HG03103 (cell line): ENCODE results near the gene SH3GL2.
"Not testable (repeated sequence)": the region's sequence is repeated elsewhere in the genome, so short reads cannot be mapped to it uniquely, and the experiment has no call there.

Source experiments
- ATAC-seq: cut with Tn5 transposase; IDR thresholded peaks from one replicate; pipeline ENCODE4 v1.9.1; 2021; ENCODE audit warnings: low read depth; ENCODE audit not compliant: unreplicated experiment

Gene SH3GL2

DNA sequence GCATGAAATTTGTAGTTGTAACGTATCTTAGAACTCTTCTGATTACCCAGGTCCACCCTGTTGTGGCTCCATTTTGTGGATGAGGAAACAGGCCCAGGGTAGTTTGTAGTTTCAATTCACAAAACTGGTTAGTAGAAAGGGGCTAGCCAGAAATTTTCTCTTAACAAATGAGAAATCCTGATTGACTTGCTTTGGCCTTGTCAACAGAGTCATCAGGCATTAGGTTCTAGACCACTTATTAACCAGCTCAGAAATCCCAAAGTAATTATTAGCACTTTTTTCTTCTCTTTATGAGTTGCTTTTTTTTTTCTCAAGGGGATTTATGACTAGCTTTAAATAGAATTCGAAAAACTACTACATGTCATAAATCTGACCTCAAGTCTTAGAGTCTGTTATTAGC lies 160.2 kb downstream of the SH3GL2 start:
- ATAC-seq = no peak

DNA sequence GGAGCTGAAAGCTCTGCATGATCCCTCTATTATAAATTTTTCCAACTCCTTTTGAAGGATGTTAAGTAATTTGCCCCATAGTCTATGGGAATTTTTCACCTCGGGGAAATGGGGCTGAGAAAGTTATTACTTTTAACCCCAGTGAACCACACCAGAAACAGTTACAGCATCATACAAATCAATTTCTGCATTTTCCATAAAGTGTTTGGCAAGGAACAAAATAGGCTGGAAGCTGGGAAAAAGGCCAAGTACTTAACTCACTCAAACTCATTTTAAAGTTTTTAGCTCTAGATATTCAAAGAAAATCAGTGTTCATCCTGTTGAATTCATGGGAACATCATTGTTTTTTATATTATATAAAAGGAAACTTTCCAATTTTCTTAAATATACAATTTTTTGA lies 160.9 kb downstream of the SH3GL2 start:
- no peak for ATAC-seq

DNA sequence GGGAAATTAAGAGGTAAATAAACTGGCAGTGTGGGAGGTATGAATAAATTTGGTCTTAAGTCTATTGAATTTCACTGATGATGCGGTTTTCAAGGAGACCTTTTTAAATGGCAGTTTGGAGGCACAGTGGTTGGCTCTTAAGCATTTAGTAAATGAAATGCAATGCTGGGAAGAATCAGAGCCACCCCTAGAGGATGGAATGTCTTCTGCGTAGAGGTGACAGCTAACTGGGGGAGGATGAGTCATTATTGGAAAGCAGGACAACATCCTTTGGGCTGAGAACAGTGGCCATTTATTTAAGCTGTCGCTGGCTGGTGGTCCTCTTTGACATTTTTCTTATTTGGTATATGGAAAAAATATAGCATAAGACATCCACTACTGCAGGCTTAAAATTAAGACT lies 163.2 kb downstream of the SH3GL2 start:
- ATAC-seq = no peak

DNA sequence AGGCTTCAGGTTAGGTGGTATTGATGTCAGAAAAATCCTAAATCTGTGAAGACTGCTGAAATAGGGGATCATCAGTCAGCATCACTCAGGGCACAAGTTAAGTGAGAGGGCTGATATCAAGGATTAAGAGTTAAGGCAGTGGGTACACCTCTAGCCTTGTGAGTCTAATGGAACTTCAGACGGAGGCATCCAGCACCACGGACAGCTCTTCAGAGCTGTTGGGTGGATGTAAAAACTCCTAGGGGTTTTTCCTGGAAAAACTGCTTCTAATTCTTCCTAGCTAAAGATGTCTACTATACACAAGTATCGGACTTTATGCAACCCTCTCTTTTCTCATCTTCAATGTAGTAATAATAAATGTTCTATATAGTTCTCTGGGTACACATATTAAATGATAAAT lies 165.9 kb downstream of the SH3GL2 start:
- no peak for ATAC-seq

DNA sequence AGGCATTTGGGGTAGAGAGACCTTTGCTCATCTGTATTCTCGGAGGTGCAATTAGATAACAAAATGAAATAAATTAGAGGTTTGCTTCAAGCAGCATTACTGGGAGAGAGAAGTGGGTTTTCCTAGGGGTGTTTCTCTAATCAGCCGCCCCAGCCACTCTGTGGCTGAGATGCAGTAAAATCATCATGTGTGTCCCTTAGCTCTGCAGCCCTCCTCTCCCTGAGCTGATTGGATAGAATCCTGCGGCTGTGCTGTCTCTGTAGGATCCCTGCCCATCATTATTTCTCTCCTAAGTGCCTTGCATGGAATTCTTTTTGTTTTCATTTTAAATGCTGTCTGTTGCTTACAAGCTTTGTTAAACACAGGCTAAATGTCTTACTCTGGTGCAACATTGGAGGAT lies 171.4 kb downstream of the SH3GL2 start:
- no peak for ATAC-seq

GRCh38 chr9:17751486-17751885 lies 172.6 kb downstream of the SH3GL2 start:
- no peak for ATAC-seq

- ATAC-seq = no peak
These were observed 173.2 kb downstream of the SH3GL2 start for GRCh38 chr9:17752021-17752420.

DNA sequence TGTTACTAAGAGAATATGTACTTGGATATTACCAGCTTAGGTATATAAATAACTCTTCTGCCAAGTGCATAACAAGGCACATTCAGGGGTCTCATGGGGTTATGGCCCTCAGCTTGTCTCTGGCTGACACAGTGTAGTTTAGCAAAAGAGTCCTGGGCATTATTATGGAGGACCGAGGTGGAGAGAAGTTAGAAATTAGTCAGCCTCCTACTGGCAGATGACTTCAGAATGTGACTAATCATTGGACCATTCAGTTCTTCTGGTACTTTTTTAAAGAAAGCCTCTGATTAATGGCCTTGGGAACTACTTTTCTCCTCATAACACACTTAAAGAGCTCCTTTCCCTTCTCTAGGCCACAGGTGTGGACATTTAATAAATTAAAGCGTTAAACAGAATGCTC lies 178.9 kb downstream of the SH3GL2 start:
- ATAC-seq = no peak

DNA sequence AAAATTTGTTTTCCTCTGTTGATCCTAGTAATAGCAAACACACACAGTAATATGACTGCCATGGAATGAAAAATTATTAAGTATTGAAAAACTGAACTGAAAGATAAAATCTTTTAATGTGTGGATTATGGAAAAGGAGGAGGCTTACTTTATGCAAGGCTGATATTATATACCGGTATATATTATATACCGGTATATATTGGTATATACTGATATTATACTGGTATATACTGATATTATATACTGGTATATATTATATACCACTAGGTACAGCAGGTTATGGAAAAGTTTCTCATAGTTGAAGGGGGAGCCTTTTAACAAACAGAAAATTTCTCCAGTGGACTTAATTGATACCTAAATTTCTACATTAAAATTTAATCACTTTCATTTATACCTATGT lies 181.4 kb downstream of the SH3GL2 start:
- ATAC-seq = no peak

GRCh38 chr9:17761984-17762676 lies 183.3 kb downstream of the SH3GL2 start:
- ATAC-seq = no peak

GRCh38 chr9:17764306-17764705 lies 185.4 kb downstream of the SH3GL2 start:
- no peak for ATAC-seq

DNA sequence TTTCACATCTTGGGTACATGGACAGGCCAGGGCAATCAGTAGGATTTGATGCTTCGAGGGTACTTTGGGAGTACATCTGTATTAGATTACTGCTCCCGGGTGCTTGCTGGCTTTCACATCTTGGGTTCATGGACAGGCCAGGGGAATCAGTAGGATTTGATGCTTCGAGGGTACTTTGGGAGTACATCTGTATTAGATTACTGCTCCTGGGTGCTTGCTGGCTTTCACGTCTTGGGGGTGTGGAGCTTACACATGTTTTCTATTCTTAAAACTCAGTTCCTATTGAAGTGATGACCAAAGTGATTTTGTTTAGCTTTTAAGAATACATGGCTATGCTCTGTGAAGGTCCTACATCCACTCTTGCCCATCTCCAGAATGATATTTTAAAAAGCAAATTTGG lies 186.3 kb downstream of the SH3GL2 start:
- not testable (repeated sequence) for ATAC-seq

DNA sequence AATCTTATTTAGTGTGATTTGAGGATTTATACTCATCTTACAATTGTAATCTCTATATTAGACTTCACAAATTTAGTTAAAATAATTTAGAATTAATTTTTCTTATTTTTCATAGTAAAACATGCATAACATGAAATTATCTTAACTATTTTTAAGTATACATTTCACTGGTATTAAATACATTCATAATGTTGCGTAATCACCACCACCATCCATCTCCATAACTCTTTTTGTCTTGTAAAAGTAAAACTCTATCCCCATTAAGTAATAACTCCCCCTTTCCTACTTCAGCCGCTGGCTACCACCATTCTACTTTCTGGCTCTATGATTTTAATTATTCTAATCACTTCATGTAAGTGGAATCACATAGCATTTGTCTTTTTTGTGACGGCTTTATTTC lies 193.4 kb downstream of the SH3GL2 start:
- ATAC-seq = no peak

DNA sequence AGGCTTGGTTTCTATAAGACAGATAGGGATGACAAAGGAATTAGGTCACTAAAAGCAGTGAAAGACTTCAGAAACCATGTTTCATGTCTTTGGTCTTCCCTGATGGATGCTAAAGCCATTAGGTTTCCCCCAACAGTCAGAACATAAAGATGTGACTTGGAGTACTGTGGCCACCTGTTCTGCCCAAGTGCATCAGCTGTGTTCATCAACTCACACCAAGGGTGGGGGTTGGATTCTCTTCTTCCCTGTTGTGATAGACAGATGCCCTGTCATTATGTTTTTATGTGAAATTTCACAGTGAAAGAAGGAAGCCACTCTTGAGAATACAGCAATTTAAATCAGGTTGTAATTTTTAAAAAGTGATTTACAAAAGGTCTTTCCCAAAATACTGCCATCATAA lies 196.8 kb downstream of the SH3GL2 start:
- no peak for ATAC-seq

DNA sequence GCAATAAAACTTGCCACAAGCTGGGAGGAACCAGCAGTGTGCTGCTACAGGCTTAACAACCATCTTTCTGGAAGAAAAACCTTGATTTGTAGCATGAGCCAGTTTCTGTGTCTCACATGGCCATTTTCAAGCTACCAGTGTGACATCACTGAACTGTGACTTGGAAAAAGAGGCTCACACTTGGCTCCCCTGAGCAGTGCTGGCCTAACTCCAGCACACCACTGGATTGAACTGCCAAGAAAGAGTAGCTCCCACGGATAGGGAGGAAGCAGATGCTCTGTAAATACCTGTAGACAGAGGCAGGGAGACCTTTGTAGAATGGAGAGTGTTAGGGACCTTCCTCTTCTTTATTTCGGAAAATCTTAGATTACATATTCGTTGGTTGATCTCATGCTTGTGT lies 197.9 kb downstream of the SH3GL2 start:
- ATAC-seq = no peak

DNA sequence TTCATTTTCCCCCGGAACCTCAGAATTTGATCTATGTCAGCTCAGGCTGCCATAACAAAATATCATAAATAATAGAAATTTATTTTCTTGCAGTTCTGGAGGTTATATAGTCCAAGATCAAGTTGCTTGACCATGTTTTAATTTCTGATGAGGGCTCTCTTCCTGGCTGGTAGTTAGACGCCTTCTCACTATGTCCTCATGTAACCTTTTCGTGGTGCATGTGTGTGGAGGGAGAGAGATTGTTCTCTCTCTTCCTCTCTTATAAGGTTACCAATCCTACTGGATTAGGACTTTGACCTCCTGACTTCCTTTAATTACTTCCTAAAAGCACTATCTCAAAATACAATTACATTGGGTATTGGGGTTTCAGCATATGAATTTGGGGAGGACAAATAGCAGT lies 198.6 kb downstream of the SH3GL2 start:
- no peak for ATAC-seq

DNA sequence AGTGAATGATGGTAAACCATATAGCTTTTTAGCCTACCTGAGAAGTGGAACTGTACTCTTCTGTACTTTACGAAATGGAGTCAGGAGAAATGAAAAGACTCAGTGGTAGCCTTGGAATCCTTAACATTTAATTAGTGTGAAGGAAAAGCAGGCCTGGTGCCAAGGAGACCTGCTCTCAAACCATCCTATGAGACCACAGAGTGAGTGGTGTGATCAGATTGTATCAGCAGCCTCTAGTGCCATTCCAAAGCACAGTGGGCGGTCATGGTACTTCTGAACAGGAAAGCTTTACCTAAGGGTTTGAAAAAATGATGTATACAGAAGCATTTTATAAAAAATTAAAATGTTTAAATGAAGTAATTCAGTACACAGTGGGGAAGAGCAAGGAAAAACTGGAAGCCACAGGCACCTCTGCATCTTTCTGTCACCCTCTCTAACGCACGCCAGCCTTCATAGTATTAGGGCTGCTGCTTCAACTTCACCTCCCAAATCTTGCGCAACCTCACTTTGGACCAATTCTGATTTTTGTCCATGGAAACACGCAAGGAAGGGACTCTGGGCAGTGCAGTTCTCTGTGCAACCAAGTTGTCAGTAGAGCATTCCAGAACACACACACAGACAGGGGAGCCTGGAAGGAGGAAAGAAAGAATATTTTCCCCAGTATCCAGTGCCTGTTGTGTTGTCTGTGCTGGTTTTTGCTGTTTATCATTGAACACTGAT lies 203.7 kb downstream of the SH3GL2 start:
- no peak for ATAC-seq

DNA sequence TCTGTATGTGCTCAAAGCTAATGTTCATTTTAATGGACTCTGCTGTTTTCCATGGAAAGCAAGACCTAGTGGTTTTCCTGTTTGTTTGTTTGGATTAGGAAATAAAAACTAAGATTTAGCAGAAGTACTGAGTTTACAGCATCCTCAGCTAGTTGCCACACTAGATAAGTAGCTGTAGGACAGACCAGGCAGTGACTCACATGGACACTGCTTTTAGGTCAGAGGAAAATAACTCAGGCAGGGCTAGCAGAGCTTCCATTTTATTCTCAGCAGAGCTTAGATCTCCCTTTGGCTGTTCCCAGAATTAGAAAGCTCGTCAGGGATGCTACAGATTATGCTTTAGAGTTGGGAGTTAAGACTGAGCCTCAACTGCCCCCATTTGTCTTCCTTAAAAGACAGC lies 204.4 kb downstream of the SH3GL2 start:
- ATAC-seq = no peak

- no peak for ATAC-seq
These were observed 210.4 kb downstream of the SH3GL2 start for GRCh38 chr9:17789316-17789715.

DNA sequence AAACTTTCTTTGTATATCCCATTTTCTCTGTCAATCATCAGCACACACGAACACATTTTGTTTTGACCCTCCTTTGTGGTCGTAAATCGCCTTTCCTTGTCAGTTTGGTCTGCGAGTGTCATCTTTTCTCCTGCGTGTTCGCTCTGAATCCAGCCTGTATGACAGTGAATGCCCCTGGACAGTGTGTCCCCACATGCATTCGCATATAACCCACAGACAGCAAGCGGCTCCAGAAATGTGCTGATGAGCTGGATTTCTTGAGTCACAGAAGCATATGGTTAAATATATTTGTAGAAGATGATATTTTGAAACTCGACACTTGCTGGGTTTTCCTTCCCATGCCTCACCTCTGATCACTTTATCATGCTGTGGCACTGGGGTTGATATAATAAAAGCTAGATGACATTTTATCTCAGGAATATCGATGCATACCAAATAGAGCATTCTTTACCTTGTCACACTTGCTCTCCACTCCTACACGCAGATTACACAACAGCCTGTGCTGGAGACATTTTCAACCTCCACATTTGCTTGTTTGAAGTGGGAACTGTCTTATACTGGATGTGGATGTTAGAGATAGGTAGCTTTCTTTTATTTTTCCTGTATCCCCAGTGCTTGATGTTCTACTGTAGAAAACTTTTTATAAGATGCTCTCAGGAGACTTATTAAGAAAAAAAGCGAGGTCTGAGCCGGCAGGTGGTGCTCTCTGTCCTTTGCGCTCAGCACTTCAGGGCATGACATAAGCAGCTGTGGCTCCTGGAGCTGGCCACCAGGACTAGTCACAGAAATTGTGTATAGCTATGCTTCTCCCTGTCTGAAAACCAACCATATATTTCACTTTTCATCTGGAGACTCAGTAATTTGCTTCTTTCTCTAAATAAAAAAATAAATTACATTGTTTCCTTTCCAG lies 215.1 kb downstream of the SH3GL2 start:
- ATAC-seq = no peak

DNA sequence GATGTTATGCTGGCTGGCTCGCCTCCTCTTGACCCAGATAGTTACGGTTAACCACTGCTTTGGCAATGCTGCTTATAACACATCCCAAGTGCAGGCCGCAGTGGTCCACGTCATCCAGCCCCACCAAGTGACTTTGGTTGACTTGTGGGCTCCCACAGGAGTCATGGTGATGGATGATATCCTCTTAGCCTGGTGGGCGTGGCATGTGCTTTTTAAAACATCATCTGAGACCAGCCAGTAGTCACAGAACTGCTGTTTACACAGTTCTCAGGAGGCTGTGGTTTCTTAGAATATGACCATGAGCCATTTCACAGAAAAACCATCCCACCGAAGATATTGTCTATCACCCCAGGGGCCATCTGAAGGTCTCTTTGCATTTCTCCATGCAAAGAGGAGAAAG lies 216.9 kb downstream of the SH3GL2 start:
- ATAC-seq = no peak
